IMR-90 (cell line): Measurements from ENCODE around the gene GRM4.

ENCODE experiments used
- BHLHE40 ChIP-seq: fragments of 150-350 bp; IDR thresholded peaks from 2 replicates; pipeline ENCODE4 v1.6.1; 2016; ENCODE audit warnings: mild to moderate bottlenecking, low read depth, low read length
- CEBPB ChIP-seq: IDR thresholded peaks from 2 replicates; pipeline ENCODE4 v1.6.1; 2012; ENCODE audit warnings: low read depth, low read length, improper control_type of control experiment
- CHD1 ChIP-seq: IDR thresholded peaks from 2 replicates; pipeline ENCODE4 v1.6.1; 2012; ENCODE audit warnings: low read depth, low read length, improper control_type of control experiment
- CTCF ChIP-seq: conservative IDR thresholded peaks from 2 replicates; pipeline ENCODE4 v1.5.1; 2012; ENCODE audit warnings: mild to moderate bottlenecking, low read depth, low read length, improper control_type of control experiment
- ELK1 ChIP-seq: fragments of 150-350 bp; IDR thresholded peaks from 2 replicates; pipeline ENCODE4 v1.6.1; 2016; ENCODE audit warnings: low read depth, mild to moderate bottlenecking, low read length, moderate library complexity, borderline replicate concordance
- MAFK ChIP-seq: IDR thresholded peaks from 2 replicates; pipeline ENCODE4 v1.6.1; 2012; ENCODE audit warnings: low read depth, low read length, improper control_type of control experiment
- MAZ ChIP-seq: IDR thresholded peaks from 2 replicates; pipeline ENCODE4 v1.6.1; 2012; ENCODE audit warnings: low read depth, mild to moderate bottlenecking, low read length, improper control_type of control experiment, moderate library complexity, borderline replicate concordance
- MXI1 ChIP-seq: IDR thresholded peaks from 2 replicates; pipeline ENCODE4 v1.6.1; 2012; ENCODE audit warnings: low read depth, mild to moderate bottlenecking, low read length, moderate library complexity, borderline replicate concordance
- POLR2A ChIP-seq: IDR thresholded peaks from 2 replicates; pipeline ENCODE4 v1.6.1; 2012; ENCODE audit warnings: mild to moderate bottlenecking, low read depth, low read length
- RAD21 ChIP-seq: IDR thresholded peaks from 2 replicates; pipeline ENCODE4 v1.6.1; 2012; ENCODE audit warnings: low read length, improper control_type of control experiment
- RCOR1 ChIP-seq: IDR thresholded peaks from 2 replicates; pipeline ENCODE4 v1.6.1; 2012; ENCODE audit warnings: mild to moderate bottlenecking, low read length, improper control_type of control experiment; ENCODE audit not compliant: insufficient replicate concordance

- no peak for TF ChIP-seq CTCF
- TF ChIP-seq RCOR1 = no peak
- TF ChIP-seq CEBPB = no peak
- TF ChIP-seq BHLHE40 = no peak
- TF ChIP-seq POLR2A = no peak
- TF ChIP-seq MXI1 = no peak
- TF ChIP-seq ELK1 = no peak
- TF ChIP-seq MAZ = no peak
- TF ChIP-seq CHD1 = no peak
- TF ChIP-seq MAFK = no peak
- TF ChIP-seq RAD21 = no peak
Observed at GRCh38 chr6:34000281-34000680, 145.6 kb downstream of the GRM4 start.
